HG03520 (cell line): ENCODE measurements around the gene ETV7.
"Not testable (repeated sequence)": the region's sequence is repeated elsewhere in the genome, so short reads cannot be mapped to it uniquely, and the experiment has no call there.

ENCODE experiments used
- ATAC-seq: cut with Tn5 transposase; IDR thresholded peaks from one replicate; pipeline ENCODE4 v1.9.1; 2021; ENCODE audit warnings: mild to moderate bottlenecking, moderate library complexity; ENCODE audit not compliant: unreplicated experiment

ETV7 gene

DNA sequence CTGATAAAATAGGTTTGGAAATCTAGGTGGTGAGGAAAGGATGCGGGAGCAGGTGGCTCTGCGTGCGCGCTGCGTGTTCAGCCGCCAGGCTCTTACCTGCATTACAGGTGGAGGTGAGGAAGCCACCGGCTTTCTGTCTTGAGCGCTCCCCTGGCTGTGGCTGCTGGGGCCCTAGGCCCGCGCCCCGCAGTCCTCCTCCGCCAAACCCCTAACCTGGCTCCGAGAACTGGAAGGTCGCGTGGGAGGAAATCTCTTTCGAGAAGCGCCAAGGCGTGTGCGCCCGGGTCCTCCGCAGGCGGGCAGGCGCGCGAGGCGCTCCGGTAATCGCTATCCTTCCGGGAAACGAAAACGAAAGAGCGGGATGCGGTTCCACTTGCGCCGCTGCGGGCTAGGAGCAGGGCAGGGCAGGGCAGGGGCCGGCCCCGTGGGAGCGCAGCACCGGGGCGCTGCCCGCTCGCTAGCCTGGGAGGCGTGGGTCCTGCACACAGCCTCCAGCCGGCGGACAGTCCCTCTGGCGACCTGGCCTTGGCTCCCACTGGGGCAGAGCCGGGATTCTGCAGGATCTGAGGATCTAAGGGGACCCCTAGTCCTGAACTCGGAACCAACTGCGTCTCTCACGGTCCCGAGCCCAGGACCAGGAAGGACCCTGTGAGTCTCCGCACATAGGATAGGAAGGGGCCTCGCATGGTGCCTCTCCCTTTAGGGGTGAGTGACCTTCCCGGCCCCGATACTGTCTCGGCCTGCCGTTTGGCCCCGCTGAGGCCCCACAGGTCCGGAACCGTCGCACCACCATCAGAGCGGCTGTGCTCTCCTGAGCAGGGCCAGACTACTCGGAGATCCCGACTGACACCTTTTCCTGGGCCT, at the start of gene ETV7:
Gene ETV7, minus strand, starts transcription at position 230 of the 864 bp plus-strand sequence. Its CDS starts 128 bp downstream, at position 102.
- no peak for ATAC-seq

DNA sequence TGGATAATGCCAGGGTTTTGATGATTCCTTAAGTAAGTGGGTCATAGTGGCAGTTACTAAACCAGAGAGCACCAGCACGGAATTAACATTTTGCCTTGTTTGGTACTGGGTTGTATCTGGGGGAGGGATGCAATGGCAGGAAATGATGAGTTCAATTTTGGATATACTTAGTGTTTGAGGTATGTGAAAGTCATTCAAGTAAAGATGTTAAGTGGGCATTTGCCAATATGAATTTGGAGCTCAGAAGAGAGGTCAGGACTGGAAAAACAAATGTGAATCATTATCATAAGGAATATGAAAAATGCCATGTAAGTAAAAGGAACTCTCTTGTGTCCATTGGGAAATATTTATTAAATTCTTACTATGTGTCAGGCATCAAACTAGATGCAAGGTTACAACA, 49.0 kb upstream of the ETV7 start:
- ATAC-seq, result no peak

DNA sequence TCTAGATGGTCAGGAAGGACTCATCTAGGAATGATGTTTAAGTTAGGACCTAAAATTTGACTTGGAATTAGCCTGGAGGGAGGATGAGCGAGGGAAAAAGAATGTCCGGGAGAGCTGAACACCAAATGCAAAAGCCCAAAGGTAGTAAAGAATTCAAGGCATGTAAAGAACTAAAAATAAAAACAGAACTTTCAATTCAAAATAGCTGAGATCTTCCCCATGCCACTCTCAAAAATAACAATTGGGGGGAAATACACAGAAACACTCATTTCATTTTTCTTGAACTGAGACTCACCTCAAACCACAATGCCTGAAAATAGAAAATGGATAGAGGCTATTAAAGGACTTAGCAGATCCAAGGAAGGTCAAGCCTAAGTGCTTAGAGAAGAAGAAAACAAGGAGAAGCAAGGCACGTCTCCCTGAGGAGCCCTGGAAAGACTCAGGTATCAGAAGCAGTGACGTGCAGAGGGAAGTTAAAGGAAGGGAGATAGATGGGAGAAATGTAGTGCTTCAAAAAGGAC, 44.7 kb upstream of the ETV7 start:
- ATAC-seq, result no peak

DNA sequence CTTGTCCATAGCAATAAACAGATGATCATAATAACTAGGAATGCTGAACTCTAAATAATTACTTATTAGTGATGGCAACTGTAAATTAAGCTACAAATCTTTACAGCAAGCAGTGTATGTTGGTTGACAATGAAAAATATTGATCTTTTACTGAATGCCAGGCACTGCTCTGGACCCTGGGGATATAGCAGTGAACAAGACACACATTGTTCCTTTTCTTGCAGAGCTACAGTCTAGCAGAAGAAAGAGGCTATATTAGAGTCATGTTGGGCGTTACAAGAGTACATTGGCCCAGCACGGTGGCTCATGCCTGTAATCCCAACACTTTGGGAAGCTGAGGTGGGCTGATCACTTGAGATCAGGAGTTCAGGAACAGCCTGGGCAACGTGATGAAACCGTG, 43.7 kb upstream of the ETV7 start:
- ATAC-seq, result no peak

DNA sequence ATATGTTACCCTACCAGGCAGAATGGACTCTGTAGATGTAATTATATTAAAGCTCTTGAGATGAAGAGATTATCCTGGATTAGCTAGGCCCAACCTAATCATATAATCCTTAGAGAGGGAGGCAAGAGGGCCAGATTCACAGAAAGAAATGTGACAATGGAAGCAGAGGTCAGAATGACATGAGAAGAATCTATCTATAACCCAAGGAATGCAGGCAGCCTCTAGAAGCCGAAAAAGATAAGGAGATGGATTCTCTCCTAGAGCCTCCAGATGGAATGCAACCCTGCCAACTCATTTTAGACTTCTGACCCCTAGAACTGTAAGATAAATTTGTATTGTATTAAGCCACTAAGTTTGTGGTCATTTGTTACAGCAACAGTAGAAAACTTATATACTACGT, 42.9 kb upstream of the ETV7 start:
- no peak for ATAC-seq

DNA sequence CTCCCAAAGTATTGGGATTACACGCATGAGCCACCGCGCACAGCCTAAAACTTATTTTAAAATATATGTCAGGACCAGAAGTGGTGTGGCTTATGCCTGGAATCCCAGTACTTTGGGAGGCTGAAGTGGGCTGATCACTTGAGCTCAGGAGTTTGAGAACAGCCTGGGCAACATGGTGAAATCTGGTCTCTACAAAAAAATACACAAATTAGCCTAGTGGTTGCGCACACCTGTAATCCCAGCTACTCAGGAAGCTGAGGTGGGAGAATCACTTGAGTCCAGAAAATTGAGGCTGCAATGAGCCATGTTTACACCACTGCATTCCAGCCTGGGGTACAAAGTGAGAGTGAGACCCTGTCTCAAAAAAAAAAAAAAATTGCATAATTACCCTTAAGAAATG, 41.4 kb upstream of the ETV7 start:
- no peak for ATAC-seq

DNA sequence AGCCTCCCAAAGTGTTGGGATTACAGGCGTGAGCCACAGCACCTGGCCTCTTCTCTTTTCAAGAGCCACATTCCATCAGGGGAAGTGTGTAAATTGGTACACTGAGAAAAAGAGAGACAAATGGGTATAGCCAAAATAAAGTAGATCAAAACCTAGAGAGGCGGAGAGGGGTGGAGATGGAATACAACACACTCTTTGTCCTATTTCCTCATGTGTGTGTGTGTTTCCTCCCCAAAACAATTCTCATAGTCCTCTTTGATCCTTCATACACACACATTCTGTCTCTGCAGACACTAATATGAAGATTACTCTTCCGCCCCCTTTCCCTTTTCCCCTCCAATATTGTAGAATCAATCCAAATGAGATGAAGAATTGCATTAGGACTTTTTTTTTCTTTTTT, 39.2 kb upstream of the ETV7 start:
- ATAC-seq, result no peak

DNA sequence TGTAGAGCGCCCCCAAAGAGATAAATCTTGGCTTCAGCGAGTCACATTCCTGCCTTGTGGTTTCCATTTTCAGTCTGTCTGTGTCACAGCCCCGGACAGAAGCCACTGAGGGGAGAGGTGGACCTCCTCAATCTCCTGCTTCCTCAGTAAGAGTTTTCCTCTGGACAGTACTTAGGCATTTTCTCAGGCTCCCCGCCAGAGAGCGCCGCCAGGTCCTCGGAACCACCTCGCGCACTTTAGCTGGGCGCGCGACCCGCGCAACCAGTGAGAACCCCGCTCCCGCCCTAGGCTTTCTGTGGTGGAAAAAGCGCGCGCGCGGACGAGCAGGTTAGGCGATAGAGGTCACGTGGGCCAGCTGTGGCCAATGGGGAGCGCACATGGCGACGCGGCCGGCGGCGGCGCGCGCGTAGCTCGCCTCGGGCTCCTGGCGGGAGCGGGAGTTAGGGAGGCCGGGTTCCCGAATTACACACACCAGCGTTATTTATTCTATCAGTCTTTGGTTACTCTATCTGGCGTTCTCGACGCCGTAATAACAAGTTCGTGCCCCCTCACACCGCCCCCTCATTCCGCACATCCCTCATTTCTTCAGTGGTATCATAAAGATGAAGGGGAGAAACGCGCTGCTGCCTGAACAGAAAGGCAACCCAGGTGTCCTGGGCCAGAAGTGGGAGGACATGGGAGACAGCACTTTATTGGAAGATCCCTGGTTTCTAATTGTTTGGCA, 35.8 kb upstream of the ETV7 start:
- ATAC-seq, result peak; percentile 86

DNA sequence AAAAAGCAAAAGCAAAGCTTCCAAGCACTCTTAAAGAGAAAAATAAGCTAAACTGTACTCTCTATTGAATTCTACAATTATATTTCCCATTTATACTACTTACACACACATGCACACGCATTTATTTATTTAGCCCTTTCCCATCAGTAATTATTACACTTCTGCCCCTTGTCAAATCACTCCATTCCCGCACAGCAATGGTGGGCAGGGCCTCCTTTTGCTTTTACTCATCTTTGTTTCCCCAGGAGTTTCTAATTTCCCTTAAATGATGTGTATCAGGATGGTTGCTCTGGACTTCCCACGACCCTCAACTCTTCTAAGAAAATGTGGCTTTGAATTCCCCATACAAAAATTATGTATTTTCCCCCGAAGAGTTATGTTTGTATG, 35.2 kb upstream of the ETV7 start:
- peak; percentile 8 for ATAC-seq

DNA sequence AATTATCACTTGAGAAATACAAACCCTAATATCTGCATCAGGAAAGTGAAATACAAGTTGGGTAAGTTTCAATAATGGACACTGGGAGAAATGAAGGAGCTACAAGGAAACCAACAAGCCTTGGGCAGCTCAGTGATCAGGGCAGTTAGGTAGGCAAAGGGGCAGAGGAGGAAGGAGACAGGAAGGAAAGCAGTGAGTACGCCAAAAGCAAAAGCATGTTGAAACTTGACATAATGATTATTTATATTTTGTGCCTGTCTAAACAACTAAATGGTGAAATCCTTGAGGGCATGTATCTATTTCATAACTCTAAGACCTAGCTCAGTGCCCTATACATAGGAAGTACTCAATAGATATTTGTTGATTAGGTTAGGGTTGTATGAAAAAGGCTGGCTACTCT, 31.8 kb upstream of the ETV7 start:
- ATAC-seq, result no peak

DNA sequence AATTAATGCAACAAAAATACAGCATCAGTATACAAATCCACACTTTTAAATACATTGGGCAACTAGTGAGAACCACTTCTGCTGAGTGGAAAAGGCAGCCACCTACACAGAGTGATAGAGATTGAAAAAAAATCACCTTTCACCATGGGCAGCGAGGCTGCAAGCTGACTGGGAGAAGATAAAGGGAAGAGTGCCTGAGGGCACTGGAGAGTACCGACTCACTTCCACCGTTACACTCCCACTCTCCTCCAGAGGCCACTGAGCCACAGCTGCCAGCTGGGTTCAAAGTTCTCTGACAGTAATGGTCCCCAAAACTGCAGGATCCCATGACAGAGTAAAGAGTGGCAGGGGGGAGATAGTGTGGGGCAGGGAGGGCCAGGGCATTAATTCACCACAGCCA, 31.1 kb upstream of the ETV7 start:
- ATAC-seq, result no peak

DNA sequence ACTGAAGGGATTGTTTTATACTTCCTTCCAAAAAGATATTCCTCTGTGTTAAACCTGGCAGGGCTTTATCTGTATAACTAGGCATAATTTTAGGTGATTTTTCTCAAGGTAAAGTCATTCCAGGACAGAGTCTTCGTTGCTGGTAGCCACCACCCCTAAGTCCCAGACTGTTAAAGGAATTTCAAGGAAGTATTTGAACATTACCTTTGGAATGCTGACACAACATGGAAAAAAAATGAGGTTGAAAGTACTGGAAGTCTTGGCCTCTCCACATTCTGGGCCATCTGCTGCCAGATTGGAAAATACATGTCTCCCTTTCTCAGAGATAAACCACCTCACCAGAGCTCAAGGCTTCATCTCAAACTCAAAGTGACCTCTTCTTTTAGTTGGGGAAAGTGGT, 27.0 kb upstream of the ETV7 start:
- no peak for ATAC-seq

DNA sequence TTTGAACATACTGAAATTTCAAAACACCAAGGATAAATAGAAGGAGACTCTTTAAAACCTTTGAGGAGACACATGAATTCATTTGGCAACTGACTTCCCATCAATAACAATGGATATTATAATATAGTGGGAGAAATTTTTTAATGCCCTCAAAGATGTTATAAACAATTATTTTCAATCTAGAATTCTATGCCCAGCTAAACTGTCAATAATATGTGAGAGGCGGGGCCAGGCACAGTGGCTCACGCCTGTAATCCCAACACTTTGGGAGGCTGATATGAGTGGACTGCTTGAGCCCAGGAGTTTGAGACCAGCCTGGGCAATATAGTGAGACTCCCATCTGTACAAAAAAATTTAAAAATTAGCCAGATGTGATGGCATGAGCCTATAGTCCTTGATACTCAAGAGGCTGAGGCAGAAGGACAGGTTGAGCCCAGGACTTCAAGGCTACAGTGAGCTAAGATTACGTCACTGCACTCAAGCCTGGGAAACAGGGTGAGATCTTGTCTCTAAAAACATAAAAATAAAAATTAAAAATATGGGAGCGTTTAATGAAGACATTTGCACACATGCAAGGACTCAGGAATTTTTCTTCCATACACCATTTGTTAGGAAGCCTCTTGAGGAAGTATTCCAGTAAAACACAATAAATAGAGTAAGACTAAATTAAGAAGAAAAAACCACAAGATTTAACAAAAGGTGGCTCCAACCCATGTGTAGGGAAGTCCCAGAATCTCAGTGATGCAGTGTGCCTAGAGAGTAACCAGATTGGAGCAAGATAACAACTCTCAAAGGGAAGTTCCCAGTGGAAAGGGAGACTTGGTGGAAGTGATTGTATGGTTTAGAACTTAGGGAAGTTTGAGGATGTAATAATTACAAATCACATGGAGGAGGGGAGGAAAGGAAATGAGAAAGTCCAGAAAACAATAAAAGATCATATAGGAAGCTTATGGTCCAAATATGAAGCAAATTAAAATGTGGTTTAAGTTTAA, 26.3 kb upstream of the ETV7 start:
- ATAC-seq, result no peak

DNA sequence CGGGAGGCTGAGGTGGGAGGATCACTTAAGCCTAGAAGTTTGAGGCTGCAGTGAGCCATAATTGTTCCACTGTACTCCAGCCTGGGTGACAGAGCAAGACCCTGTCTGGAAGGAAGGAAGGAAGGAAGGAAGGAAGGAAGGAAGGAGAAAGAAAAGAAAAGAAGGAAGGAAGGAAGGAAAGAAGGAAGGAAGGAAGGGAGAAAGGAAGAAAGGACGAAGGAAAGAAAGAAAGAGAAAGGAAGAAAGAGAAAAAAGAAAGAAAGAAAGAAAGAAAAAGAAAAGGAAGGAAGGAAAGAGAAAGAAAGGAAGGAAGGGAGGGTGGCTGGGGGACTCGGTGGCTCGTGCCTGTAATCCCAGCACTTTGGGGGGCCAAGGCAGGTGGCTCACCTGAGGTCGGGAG, 22.2 kb upstream of the ETV7 start:
- ATAC-seq, result not testable (repeated sequence)

DNA sequence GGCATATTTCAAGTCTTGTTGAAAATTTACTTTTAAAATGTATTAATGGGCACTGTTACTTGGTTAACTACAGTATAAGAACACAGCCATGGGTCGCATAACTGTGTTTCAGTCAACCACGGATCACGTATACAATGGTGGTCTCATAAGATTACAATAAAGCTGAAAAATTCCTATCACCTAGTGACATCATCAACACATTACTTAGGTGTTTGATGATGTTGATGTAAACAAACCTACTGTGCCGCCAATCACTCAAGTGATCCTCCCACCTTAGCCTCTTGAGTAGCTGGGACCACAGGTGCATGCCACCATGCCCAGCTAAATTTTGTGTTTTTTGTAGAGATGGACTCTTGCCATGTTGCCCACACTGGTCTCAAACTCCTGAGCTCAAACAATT, 16.7 kb upstream of the ETV7 start:
- no peak for ATAC-seq

DNA sequence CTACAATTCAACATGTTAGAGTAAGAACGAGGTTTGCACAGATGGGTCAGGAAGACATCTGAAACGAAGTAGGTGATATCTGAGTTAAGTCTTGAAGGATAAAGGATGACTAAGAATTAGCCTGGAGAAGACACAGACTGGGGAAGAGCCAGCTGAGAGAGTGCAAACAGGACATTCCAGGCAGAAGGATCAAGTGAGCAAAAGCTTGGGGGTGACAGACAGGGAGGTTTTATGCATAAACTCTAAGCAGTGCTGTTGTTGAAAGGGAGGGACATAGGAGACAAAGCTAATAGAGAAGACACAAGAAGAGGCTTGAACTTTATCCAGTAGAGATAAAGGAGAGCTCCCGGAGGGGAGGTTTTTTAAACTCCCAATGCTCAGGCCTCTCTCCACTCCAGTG, 15.0 kb upstream of the ETV7 start:
- no peak for ATAC-seq

DNA sequence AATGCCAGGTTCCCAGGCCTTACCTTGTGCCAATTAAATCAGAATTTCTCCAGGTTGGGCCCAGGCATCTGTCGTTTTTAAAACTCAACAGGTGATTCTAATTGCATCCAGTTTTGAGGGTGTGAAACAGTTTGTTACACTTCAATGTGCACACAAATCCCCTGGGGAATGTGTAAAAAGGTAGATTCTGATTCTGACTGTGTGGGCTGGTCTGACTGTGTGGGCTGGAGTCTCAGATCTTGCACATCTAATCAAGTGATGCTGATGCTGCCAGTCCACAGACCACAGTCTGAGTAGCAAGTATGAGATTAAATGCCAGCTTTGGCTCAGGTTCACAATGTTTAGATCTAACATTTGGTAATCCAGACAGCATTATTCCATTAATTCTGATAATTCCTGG, 12.5 kb upstream of the ETV7 start:
- no peak for ATAC-seq

DNA sequence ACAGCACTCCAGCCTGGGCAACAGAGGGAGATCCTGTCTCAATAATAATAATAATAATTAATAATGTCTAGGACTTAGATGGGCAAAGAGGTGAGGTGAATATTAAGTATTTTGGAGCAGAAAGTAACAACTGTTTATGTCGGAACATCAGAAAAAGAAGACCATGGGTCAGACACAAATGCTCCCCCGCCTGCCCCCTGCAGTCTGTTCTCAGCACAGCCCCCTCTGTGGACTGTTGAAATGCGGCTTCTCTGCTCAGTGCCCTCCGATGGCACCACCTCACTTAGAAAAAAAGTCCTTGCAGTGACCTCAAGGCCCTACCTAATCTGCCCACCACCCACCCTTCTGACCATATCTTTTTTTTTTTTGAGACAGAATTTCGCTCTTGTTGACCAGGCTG, 5.2 kb upstream of the ETV7 start:
- no peak for ATAC-seq

DNA sequence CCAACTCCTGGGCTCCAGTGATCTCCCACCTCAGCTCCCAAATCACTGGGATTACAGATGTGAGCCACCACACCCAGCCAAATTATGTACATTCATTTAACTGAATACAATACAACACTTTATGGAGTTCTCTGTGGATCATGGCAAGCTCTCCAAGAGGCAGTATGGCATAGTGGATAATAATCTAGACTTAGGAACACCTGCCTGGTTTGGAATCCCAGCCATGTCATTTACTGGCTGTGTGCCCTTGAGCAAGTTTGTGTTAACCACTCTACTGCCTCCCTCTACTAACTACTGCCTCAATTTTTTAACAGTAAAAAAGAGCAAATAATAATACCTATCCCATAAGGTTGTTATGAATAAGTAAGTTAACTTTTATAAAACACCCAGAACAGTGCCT, 1.9 kb upstream of the ETV7 start:
- ATAC-seq, result no peak

DNA sequence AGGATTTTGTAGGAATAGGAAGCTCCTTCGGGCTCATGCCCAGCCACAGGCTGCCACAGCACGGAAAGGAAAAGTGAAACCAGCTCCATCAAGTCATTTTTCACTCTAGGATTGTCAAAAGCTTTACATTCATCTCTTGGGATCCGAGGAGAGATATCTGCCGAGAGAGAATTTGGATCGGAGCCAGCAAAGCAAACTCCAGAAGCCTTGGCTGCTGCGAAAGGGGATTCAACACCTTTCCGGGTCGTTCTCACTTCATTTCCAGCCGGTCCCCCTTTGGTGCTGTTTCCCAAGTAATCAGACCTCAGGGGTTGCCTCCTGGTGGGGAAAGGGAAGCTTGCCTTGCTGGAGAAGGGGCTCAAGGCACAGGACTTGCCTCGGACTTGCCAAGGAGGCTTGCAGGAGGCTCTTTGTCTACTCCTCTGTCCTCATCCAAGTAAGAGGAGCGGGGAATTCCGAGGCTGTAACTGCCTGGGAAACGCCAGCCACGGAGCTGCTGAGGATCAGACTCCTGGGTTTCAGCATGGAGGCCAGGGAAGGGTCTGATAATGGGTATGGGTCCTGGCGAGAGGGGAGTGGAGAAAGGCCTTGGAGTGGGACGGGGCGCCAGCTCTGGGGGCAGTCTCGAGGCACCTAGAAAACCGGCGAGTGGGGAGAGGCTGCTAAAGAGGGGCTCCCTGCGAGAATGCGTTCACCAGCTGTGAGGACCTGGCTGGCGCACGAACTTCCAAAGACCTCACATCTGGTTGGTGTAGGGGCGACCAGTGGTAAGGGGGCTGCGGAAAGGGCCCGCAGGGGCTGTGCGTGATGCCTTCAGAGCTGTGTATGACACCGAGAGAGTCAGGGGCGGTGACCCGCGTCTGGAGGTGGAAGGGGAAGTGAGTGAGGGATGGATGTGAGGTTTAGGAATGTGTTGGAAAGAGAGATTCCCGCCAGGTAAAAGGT, 702 bp downstream of the ETV7 start:
- no peak for ATAC-seq
